Colonic mucosa (tissue), 4 donors: ENCODE measurements around the gene CHRNA4. TPM values are rescaled to one million over a fixed set of nuclear protein-coding genes. Genes with fewer than 3 reads are reported as not detected.

Experiments used
- DNase-seq: peaks from one replicate; pipeline ENCODE4 v3.0.0-alpha.2; 2020
- H3K27ac ChIP-seq: fragments of 200-600 bp; one replicate; pipeline ENCODE4 v1.8.0; 2021
- H3K27me3 ChIP-seq: fragments of 200-600 bp; one replicate; pipeline ENCODE4 v1.8.0; 2021
- H3K36me3 ChIP-seq: fragments of 200-600 bp; one replicate; pipeline ENCODE4 v1.8.0; 2021
- H3K4me1 ChIP-seq: fragments of 200-600 bp; one replicate; pipeline ENCODE4 v1.8.0; 2021; ENCODE audit warnings: mild to moderate bottlenecking
- H3K4me3 ChIP-seq: fragments of 200-600 bp; one replicate; pipeline ENCODE4 v1.8.0; 2021
- H3K9ac ChIP-seq, 2 donors: one replicate each; pipeline ENCODE4 v1.7.0; 2013; ENCODE audit warnings: control low read depth in 2 of 2, low read depth in 2 of 2, low read length in 2 of 2
- H3K9me3 ChIP-seq: fragments of 200-600 bp; one replicate; pipeline ENCODE4 v1.8.0; 2021
- intact Hi-C: fragments of 100-400 bp; cut with DNase I; formaldehyde crosslinking; loops from one replicate; pipeline ENCODE4 v1.14.1; 2022
- total RNA-seq, 2 donors: library from RNA; stranded (reverse); fragmentation: NEBNext Ultra II Directional in 1 of 2; extraction: Animal tissue kit (Norgen Biotek cat#: 25700) in 1 of 2; gene quantifications; one replicate each; pipeline ENCODE4 v1.2.1, GENCODE V29; 2021
- TF ChIP-seq, protein P1 (sequence below): fragments of 200-600 bp; IDR thresholded peaks from one replicate; pipeline ENCODE4 v1.8.0; 2022; ENCODE audit warnings: antibody characterized with exemption, mild to moderate bottlenecking
- donor health status: healthy.
- donor health status: DM: no; HTN: no; CAD: no.
- donor health status: DM: no; HTN: no; CAD: no.

CHRNA4 gene
- total RNA-seq, 2 donors from 2014 or later = 0.05 TPM; not detected in 1

DNA sequence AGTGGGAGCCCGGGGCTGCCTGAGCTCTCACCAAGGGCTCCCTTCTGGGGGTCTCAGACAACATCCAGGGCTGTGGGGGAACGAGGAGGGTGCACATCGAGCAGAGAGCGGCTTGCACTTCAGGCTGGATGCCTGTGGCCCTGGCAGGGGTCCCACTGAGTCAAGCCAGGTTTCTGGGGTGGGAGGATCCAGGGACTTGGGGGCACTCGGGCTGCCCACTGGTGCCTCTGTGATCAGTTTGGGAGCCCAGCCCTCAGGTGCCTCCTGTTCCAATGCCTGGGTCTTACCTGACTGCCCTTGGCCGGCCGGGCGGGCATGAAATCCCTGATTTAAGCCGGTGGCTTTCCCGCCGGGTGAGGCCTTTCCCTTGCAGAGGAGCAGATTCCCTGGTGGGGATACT, 67.7 kb downstream of the CHRNA4 start:
- no peak overlapping the region for H3K9ac ChIP-seq
- no peaks in the 10 kb centered on the region for H3K4me1 ChIP-seq
- H3K4me3 ChIP-seq = no peak overlapping the region
- intact Hi-C loops = loop anchor here (2.0 kb wide), 1 partner anchor 71 kb away; no protein-coding TSS in a partner anchor
- TF ChIP-seq, protein P1, sequence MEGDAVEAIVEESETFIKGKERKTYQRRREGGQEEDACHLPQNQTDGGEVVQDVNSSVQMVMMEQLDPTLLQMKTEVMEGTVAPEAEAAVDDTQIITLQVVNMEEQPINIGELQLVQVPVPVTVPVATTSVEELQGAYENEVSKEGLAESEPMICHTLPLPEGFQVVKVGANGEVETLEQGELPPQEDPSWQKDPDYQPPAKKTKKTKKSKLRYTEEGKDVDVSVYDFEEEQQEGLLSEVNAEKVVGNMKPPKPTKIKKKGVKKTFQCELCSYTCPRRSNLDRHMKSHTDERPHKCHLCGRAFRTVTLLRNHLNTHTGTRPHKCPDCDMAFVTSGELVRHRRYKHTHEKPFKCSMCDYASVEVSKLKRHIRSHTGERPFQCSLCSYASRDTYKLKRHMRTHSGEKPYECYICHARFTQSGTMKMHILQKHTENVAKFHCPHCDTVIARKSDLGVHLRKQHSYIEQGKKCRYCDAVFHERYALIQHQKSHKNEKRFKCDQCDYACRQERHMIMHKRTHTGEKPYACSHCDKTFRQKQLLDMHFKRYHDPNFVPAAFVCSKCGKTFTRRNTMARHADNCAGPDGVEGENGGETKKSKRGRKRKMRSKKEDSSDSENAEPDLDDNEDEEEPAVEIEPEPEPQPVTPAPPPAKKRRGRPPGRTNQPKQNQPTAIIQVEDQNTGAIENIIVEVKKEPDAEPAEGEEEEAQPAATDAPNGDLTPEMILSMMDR = no peak
- no peak overlapping the region for H3K27ac ChIP-seq
- H3K9me3 ChIP-seq = no peaks in the 10 kb centered on the region
- no peak for DNase-seq
- H3K36me3 ChIP-seq = no peaks in the 10 kb centered on the region
- H3K27me3 ChIP-seq = peaks cover 7% of the 10 kb centered on the region

Other genes starting within 250 kb of the CHRNA4 start
- gene YTHDF1, start 145.2 kb downstream of the CHRNA4 start, total RNA-seq = 10 to 100 TPM; 35.4 to 38.7 TPM
- not detected for gene BIRC7, start 125.4 kb downstream of the CHRNA4 start, total RNA-seq
- under 1 TPM in 1 of 2 donors, not detected in 1; 0.29 TPM for gene NKAIN4, start 106.9 kb downstream of the CHRNA4 start, total RNA-seq
- 100 to 1,000 TPM in 1 of 2 donors, 10 to 100 TPM in 1; 66.9 to 109 TPM for gene ARFGAP1, start 88.5 kb downstream of the CHRNA4 start, total RNA-seq
- gene COL20A1, start 68.2 kb downstream of the CHRNA4 start, total RNA-seq = not detected
- gene KCNQ2, start 111.3 kb upstream of the CHRNA4 start, total RNA-seq = under 1 TPM; 0.19 to 0.27 TPM
- gene EEF1A2, start 137.7 kb upstream of the CHRNA4 start, total RNA-seq = 1 to 10 TPM; 1.5 to 3.2 TPM
- gene PPDPF, start 159.4 kb upstream of the CHRNA4 start, total RNA-seq = 100 to 1,000 TPM; 561 to 634 TPM
- 10 to 100 TPM; 69.0 to 91.1 TPM for gene PTK6, start 176.0 kb upstream of the CHRNA4 start, total RNA-seq
- gene SRMS, start 186.4 kb upstream of the CHRNA4 start, total RNA-seq = under 1 TPM; 0.32 to 0.49 TPM
- gene FNDC11, start 192.8 kb upstream of the CHRNA4 start, total RNA-seq = under 1 TPM; 0.35 to 0.69 TPM
- gene HELZ2, start 212.9 kb upstream of the CHRNA4 start, total RNA-seq = 10 to 100 TPM; 36.3 to 38.0 TPM